Gastrocnemius medialis (tissue), 4 donors: ENCODE results near the gene MPPED1.

Experiments
- CTCF ChIP-seq, 5 experiments: fragments of 450-650 bp in 3 of 5; fragments of 200-600 bp in 2 of 5; sonication (generic) in 2 of 5; IDR thresholded peaks in 4 of 5; conservative IDR thresholded peaks in 1 of 5; 1 replicate in 4 of 5; 2 replicates in 1 of 5; pipeline ENCODE4 v1.5.1; 2016 to 2019; ENCODE audit warnings: antibody characterized with exemption in 5 of 5, mild to moderate bottlenecking in 3 of 5, moderate library complexity in 3 of 5
- POLR2A ChIP-seq, 2 donors: fragments of 450-650 bp; IDR thresholded peaks; one replicate each; pipeline ENCODE4 v1.6.1; 2017; ENCODE audit warnings: antibody characterized with exemption in 2 of 2, mild to moderate bottlenecking in 2 of 2, moderate library complexity in 2 of 2

GRCh38 chr22:43516386-43516785 lies 104.6 kb downstream of the MPPED1 start:
- TF ChIP-seq CTCF (IDR thresholded peaks at IDR 0.05 in 4 of 5, conservative IDR thresholded peaks at IDR 0.05 in 1 of 5), result no peak
- no peak for TF ChIP-seq POLR2A (IDR thresholded peaks at IDR 0.05)
